Stimulated activated naive CD8-positive, alpha-beta T cell treated with anti-CD3 and anti-CD28 coated beads, Interleukin-15, Interleukin-2, amounts not matched to agents 100 U/mL and 50 U/mL, for 24 hours (primary cell): Measurements from ENCODE around the gene GJC2.

Source experiments
- ATAC-seq: fragments of 150-1000 bp; cut with Tn5 transposase; one replicate; pipeline ENCODE4 v1.10.0; 2021
- DNase-seq: peaks from one replicate; pipeline ENCODE4 v3.0.0; 2021

Gene GJC2

DNA sequence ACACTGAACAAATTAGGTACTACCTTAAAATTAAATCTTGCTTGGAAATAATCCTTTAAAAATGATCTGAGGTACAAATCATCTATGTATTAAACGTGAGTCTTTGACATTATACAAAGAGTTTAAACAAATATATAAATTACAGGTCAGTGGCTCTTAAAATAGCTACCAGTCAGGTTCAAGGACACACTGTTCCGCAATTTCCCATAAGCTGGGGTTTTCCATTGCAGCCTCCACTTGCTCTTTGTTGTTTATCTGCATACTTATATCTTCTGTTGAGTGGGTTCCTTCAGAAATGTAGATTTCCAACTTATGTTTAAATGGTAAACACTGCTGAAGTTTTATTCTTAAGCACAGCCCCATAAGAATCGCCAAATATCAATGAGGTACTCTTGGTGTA, 34.9 kb upstream of the GJC2 start:
- DNase-seq: no peak
- ATAC-seq: no peak

DNA sequence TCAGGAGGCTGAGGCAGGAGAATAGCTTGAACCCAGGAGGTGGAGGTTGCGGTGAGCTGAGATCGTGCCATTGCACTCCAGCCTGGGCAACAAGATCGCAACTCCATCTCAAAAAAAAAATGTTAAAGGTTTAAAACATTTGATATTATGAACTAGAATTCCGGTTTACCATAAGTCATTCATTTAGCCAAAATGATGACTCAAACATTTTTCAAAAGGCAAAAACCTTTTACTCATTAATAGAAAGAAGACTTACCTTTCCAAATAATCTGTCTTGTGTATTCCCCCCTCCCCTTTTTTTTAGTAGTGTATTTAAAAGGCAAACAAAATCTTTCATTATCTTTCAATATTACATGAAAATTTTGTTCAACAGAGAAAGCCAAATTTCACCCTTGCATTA, 32.4 kb upstream of the GJC2 start:
- no peak for ATAC-seq
- DNase-seq: no peak

DNA sequence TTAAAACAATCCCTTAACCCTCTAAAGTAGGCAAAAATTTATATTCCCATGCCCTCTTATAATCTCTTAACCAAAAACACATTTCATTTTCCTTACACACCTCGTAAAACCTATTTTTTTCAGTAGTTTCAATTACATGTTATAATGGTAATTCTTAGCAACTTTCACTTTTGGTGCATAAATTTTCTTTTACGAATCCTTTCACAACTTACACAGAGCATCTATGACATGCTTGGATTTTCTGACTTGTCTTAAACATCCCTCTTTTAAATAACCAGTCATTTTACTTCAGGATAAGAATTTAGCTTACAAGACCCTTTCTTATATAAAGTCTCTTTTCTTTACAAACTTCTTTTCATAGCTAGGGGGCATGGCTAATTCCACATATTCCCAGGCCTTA, 31.7 kb upstream of the GJC2 start:
- DNase-seq: no peak

DNA sequence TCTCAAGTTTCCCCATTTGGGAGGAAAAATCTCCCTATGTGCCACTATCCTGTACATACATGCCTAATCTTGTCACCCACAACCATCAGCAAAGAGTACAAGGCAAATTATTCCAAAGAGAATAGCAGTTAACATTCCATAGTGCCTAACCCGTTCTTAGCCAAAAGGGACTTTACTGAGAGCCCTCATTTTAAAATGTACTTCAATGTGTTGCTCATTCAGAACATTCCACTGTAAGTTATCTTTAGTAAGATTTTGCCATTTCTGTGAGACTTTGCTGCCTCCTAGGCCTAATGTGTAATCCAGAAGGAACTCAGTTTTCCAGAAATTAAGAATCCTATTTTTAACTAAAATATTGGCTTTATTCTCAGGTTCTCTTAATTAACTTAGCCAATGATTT, 29.4 kb upstream of the GJC2 start:
- ATAC-seq (no peak), DNase-seq (no peak)

More for the DNA sequence above, 31.7 kb upstream of the GJC2 start:
- ATAC-seq: no peak

DNA sequence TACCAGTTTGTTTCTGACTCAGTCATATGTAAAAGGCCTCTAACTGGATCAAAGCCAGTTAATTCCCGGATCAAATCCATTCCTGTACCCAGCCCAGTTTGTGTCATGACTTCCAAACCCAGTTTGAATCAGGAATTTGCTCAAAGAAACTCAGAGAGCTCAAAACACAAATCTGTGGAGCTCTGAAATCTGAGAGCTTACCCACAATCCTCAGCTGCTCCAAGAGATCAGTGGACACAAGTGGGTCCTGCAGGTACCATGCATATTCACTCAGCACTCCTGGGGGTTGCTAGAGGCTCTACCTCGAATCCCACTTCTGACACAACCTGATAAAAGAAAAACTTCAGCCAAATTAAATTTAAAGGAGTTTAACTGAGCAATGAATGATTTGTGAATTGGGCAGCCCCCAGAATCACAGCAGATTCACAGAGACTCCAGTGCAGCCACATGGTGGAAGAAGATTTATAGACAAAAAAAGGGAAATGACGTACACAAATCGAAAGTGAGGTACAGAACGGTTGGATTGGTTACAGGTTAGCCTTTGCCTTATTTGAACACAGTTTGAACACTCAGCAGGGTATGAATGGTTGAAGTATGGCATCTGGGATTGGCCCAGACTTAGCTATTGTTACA, 28.8 kb upstream of the GJC2 start:
- DNase-seq: no peak
- ATAC-seq: peak; percentile 49

DNA sequence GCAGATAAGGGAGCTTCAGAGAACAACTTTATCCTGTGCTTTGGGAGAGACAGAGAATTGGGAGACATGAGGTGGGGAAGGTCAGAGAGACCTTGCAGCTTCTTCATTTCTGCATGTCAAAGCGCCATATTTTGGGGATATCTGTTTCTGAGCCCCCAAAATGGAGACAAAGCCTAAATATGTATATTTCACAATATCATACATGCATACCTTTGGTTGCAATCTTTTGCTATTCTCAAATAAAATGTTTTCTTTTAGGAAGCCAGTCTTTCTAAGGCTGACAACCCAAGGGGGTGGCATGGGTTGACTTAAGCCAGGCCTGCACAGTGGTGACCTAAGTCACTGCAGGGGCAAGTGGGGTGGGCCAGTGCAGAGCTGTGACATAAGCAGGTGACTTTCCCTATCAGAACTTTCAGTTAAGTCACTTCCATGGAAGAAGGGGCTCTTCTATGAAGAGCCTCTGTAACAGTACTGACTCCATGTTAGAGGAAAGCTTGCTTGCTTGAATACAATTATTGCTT, 26.7 kb upstream of the GJC2 start:
- no peak for ATAC-seq

DNA sequence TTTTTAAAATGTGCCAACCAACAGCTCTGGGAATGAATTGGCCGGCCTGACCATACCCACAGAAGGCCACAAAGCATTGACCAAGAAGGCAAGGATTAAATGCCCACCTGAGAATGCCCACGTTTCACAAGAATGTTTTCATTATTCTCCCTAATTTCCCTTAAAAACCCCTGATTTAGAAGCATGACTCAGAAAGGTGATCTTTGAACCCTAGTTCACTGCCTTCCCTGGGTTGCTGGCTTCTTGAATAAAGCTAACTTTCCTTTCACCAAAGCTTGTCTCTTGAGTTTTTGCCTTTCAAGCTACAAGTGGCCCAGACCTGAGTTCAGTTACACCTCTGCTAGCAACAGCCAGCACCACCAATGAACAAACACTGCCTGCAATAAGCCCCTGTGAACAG, 26.2 kb upstream of the GJC2 start:
- ATAC-seq (no peak), DNase-seq (no peak)

More for the DNA sequence above, 26.7 kb upstream of the GJC2 start:
- no peak for DNase-seq

DNA sequence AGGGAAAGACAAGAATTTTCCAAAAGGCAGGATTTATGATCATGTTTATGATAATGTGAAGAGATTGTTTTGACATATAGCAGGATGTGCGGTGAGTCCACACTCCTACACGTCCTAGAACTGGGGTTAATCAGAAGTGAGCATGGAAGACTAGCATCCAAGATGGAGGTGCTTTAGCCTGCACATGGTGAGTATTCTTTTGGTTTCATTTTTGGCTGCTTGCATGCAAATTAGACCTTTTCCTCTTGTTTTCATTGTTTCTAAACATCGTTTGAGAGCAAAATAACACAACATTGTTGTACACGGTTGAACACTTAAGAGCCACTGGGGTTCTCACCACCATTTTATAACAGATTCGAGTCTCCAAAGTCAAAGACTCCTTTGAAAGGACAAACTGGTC, 24.5 kb upstream of the GJC2 start:
- DNase-seq (no peak), ATAC-seq (no peak)

DNA sequence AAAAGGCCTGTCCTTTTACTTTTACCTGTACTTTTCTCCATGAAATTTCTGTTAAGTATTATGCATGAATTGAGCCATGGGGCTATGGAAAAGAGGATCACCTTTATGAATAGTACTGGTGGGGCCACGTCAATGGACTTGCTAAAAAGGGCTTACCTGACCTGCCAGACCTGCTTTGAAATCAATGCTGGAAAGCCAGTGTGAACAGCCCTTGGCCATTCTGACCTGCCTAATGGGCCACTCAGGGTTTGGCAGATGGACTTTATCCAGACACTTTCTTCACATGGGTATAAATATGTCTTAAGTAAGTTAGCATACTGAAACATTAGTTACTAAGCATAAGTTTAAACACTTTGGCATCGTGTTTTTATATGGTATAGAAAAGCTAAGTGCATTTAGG, 18.0 kb upstream of the GJC2 start:
- ATAC-seq (no peak), DNase-seq (no peak)

DNA sequence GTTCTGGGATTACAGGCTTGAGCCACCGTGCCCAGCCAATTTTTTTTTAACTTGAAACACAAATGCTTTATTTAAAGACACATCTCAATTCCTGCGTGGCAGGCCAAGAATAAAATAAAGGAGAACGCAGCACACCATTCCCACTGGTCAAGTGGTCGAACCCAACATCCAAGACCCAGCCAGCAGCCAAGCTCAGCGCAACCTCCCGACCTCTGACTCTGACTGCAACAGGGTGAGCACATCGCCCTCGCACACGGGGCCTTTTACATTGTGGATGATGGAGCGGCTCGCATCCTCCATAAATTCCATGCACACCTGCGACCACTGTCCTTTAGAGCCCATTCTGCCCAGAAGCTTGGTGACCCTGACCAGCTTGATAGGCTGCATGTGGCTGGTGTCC, 15.1 kb upstream of the GJC2 start:
- ATAC-seq (no peak), DNase-seq (no peak)

DNA sequence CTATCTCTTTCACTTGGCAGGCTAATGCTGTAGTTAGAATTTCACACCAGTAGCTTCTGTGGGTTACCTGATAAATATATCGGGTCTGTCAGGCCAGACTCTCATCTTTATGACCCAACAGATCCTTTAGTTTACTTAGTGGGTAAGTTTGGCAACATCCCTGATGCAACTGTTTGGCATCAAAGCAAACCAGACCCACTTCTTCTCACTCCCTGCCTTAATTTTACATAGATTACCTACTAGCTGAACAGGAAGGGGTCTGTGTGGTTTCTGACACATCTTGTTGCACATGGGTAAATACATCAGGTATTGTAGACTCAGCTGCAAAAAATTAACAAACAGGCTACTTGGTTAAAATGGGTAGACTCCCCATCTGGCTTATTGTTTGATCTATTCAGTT, 12.8 kb upstream of the GJC2 start:
- no peak for ATAC-seq
- DNase-seq: no peak

DNA sequence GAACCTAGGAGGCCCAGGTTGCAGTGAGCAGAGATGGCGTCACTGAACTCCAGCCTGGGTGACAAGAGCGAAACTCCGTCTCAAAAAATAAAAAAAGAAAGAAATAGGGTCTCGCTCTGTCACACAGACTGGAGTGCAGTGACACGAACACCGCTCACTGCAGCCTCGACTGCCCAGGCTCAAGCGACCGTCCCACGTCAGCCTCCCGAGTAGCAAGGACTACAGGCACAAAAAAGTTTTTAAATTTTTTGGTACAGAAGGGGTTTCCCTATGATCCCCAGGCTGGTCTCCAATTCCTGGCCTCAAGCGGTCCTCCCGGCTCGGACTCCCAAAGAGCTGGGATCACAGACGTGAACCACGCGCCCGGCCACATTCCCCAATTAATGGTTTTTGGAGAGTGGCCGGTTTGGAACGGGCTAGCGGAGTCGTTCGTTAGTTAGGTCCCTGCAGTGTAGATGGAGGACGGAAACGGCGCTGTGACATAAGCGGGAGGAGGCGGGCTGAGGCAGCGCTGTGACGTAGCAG, 10.3 kb upstream of the GJC2 start:
- no peak for ATAC-seq
- no peak for DNase-seq

DNA sequence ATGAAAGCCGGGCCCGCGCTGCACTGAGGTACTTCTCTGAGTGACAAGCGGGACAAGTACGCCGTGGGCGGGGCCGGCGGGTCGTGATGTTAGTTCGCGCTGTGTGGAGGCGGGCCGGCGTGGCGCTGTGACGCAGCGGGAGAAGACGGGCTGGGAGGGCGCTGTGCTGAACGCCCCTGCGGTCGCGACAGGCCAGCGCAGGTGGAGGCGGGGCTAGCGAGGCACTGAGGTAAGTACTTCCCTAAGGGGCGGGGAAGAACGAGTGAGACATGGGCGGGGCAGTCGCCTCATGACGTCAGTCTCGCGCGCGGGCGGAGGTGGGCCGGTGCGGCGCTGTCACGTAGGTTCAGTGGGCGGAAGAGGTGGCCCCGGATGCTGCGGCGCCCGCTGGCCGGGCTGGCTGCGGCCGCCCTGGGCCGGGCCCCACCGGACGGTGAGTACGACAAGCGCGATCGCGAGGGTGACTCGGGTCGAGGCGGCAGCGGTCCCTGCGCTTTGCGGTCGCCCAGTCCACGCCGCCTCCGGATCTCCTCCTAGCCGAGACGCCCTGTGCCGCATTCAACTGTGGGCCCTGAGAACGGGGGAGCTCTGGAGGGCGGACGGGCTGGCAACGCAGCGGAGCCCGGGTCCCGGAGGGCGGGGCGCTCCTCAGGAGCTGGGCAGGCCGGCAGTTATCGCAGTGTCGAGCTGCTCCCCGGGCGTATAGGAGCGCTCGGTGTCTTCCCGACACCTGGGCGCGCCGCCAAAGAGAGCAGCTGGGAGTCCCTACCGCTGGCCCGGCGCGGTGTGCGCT, 9.6 kb upstream of the GJC2 start, which contains the start of gene GUK1:
TSS of gene GUK1 (plus strand) at position 349 of the 793 bp plus-strand sequence. CDS start at position 373, 24 bp downstream.
- ATAC-seq: peak; percentile 93

DNA sequence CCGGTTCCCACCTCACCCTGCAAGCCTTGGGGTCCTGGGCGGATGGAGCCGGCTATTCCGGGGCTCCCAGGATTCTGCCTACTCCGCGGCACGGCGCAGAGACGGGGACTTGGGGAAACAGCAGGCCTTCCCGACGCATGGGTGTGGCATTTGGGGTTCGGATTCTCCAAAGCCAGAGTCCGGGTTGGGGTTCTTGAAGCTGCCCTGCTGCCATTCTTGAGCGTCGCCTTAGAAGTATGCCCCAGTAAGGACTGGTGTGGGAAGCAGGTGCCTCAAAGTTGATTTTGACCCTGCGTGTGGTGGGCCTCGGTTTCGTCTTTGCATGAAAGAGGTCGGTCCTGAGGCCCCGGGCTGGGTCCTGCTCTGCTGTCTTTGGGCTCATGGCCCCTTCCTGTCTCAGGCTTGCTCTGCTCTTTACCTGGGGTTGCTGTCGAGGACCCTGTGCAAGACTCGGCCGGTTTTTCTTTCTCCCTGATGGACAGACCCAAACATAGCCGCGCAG, 9.0 kb upstream of the GJC2 start:
- ATAC-seq (no peak), DNase-seq (no peak)

More for the DNA sequence above, 9.6 kb upstream of the GJC2 start, which contains the start of gene GUK1:
- peak; percentile 100 for DNase-seq

DNA sequence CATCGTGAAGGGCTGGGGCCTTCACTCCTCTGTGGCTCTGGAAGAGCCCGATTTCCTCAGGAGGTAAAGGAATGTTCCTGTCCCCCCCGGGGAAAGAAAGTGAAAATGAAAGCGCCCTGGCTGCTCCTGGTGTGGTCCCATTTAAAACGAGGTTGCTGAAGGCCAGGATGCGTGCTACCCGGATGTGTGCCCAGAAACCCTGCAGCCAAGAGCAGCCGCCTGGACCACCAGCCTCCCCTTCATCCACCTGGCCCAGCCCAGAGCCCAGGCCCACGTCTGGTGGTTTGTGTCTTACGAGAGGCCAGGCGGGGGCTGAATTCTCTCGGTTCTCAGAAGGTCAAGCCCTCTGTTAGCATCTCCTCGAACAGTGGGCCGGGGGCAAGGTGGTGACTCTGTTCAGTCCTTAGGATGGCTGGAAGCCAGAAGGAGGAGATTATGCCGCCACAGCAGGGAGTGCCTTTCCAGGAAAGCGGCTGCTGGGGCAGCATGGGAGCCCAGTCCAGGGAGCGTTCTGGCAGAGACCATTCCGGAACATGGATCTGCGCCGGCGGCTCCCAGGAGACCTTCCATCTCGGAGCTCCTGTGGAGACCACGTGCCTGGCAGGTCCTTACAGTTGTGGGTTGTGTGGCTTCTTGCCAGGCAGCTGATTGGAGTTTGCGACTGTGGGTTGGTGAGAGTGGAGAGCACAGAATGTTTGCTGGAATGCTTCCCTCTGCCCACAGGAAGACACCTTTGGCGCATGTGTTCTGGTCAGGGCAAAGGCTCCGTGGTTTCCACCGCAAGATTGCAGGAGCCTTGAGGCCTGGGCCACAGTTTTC, 8.3 kb upstream of the GJC2 start:
- ATAC-seq (no peak), DNase-seq (peak; percentile 35)

DNA sequence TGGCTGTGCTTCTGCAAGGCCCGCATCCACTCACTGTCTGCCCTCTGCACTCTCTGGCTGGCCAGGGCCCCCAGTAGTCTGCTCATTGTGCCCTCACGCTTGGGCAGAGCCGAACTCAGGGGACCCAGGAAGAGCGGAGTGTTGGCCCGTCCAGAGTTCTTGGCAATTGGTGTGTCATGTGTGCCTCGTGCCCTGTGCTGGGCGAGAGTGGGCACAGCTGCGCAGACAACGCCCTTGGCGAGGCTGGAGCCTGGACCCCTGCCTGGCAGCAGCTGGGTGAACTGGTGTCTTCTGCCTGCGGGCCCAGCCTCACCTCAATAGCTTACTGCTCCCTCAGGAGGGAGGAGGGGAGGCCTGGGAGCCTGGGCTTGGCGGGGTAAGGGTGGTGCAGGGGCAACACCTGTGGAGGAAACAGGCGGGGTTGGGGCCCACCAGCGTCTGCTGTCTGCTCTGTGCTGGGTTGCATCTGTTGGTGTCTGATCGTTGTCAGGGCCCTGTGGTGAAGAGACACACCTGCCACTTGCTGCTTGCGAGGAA, 7.5 kb upstream of the GJC2 start:
- peak; percentile 4 for DNase-seq
- ATAC-seq: no peak

DNA sequence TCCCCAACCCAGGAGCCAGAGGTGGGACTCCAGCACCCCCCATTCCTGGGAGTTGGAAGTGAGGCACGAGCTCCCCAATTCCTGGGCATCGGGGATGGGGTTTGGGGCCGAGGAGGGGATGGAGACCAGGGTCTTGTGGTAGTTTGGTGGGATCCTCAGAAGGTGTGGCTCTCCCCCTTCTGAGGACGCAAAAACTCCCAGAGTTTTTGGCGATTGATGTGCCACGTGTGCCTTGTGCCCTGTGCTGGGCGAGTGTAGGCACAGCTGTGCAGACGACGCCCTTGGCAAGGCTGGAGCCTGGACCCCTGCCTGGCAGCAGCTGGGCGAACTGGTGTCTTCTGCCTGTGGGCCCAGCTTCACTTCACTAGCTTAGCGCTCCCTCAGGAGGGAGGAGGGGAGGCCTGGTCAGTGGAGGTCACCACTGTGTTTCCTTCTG, 7.0 kb upstream of the GJC2 start:
- DNase-seq (no peak), ATAC-seq (no peak)

DNA sequence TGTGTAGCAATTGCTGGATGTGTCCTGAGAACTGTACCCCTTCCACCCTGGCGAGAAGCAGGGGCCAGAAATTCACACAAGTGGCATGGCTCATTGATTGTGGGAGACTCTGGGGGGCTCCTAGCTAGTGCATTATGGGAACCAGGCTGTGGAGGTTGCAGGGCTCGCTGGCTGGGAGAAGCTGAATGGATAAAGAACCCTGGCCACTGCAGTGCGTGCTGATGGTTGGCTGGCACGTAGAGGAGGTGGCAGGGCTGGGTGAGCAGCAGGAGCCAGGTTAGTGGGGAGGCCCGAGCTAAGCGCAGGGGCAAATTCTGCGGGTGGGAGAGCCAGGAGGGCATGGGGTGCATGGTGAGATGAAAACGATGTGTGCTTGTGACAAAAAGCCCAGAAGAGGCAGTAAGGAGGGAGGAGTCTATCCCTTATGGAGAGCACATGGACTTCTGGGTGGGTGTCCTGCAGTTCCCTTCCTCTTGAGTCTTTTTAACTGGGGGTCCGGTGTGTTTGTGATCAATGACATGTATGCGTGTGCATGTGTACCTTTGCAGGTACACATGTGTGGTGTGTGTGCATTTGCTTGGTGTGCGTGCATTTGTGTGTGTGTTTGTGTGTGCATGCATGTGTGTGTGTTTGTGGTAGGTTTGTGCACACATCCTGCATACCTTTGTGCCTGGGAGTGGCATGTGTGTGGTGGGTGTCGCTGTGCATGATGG, 6.1 kb upstream of the GJC2 start:
- DNase-seq: no peak
- ATAC-seq: no peak

DNA sequence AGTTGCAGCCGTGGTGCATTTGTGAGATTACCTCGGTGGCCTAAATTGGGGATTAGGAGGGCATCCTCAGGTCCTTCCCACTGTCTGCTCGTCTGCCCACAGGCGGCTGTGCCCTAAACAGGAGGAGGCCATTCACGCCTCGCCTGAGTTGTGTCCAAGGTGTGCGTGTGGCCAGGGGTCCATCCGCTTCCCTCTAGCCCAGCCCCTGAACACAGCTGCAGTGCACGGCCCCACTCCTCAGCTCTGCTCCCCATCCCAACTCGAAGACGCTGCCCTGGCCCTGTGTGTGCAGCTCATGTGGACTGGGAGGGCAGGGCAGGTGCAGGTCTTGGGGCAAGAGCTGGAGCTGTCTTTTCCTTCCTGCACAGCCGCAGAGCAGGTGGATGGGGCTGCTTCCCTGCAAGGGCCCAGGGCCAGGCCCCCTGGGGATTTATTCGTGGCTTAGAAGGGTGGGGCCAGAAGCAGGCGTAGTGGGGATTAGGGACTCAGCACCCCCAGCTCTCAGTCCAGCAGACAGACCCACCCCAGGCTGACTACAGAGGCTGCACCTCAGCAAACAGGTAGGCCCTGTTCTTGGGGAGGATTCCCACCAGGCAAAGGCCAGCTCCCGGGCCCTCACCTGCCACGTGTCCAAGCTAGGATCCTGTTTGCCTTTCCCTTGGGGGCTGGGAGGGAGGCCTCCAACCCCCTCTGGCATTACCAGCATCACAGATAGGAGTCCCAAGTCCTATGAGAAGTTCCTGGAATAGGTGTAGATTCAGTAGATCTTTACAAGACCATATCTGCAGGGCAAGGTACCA, 5.3 kb upstream of the GJC2 start:
- ATAC-seq: no peak

DNA sequence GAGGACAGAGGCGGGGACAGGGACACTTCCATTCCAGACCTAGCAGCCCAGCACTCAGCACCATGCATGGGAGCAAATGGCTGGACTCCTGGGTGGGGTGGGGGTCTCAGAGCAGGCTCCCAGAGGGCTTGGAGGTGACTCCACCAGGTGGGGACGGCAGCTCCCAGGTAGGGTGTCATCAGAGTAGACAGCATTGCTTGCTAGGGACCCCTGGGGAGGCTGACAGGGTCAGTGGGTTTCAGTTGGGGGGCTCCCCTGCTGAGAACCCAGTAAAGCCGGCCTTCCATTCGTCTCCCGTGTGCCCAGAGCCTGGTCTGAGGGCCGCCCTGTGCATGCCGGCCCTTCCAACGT, 4.8 kb upstream of the GJC2 start:
- ATAC-seq: no peak

More for the DNA sequence above, 5.3 kb upstream of the GJC2 start:
- DNase-seq: no peak

More for the DNA sequence above, 4.8 kb upstream of the GJC2 start:
- no peak for DNase-seq
